ENCODE measurements around the gene CEP19.
"Not testable (repeated sequence)": the region's sequence is repeated elsewhere in the genome, so short reads cannot be mapped to it uniquely, and the experiment has no call there.

Gene CEP19, protein sequence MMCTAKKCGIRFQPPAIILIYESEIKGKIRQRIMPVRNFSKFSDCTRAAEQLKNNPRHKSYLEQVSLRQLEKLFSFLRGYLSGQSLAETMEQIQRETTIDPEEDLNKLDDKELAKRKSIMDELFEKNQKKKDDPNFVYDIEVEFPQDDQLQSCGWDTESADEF

DNA sequence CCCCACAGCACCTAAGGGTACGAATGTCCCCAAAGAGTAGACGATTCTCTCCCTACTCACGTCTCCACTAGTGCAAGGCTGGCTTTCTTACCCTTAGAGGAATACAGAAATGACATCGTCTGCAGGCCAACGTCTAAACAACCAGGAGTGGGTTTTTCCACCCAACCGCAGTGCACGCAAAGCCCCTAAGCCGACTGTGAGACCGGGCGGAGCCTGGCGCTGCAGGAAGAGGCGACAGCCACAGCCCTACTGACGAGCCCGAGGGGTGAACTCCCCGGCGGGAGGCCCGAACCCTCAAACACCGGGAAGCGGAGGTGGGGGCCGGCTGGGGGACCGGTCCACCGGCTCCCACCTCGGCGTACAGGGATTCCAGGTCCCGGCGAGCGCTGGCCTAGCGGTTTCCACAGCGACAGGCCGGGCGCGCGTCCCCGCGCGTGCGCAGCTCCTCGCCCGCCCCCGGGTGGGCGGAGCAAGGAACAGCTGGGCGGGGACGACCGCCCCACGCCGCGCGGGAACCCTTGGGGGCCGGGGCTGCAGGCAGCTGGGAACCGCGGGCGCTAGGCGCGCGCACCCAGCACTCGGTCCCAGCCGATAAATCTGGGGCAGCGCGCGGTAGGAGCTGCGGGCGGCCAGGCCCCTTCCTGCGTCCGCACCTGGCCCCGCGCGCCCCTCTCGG lies at the start of gene CEP19, which contains the start of gene PIGX:
TSS of gene CEP19 (minus strand) at position 413 of the 676 bp plus-strand sequence. CDS start 3,593 bp downstream, outside the sequence.
TSS of gene PIGX (plus strand) at position 540 of the 676 bp plus-strand sequence.
- peak; percentile 56 for DNase-seq

DNA sequence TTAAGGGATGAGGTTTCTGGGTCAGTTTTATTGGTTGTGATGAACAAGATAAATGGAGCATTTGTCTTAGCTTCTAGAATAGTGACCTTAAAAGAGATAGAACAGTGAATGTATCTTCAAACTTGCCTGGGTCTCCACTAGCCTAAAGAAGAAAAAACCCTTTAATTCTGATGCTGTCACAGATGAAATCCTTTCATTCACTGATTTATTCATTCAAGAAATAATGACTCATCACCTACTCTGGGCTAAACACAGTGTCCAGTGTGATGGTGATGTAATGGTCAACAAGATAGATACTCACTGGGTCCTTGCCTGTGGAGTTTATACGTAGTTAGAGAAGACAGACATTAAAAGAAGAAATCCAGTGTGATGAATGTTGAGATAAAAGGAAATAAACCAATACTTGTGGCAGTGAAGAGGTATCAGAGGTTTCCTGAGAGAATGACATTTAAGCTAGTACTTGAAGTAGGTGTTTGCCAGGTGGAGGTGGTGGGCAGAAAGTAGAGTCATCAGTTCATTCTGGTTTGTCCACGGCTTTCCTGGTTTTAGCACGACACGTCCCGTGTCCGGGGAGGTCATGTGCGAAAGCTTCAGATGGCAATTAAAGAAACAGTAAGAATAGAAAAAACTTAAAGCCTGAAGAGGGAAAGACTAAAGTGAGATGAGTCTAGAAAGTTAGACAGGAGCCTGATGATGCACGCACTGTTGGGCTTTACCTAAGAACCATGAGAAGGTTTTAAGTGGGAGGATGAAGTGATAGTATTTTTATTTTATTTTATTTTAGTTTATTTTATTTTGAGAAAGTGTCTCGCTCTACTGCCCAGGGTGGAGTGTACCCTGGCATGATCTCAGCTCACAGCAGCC lies 46.1 kb upstream of the CEP19 start:
- DNase-seq = no peak

DNA sequence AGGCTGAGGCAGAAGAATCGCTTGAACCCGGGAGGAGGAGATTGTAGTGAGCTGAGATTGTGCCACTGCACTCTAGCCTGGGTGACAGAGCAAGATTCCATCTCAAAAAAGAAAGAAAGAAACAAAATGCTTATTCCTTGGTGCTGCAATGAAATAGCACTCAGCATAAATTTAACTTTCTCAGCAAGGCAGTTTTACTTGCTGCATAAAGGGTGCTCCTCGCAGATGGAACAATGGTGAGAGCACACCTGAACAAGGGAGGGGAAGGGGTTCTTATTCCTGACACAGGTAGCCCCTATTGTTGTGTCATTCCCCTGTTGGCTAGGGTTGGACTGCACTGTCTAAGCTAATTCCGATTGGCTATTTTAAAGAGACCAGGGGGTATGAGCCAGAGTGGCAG lies 44.7 kb upstream of the CEP19 start:
- DNase-seq = no peak

DNA sequence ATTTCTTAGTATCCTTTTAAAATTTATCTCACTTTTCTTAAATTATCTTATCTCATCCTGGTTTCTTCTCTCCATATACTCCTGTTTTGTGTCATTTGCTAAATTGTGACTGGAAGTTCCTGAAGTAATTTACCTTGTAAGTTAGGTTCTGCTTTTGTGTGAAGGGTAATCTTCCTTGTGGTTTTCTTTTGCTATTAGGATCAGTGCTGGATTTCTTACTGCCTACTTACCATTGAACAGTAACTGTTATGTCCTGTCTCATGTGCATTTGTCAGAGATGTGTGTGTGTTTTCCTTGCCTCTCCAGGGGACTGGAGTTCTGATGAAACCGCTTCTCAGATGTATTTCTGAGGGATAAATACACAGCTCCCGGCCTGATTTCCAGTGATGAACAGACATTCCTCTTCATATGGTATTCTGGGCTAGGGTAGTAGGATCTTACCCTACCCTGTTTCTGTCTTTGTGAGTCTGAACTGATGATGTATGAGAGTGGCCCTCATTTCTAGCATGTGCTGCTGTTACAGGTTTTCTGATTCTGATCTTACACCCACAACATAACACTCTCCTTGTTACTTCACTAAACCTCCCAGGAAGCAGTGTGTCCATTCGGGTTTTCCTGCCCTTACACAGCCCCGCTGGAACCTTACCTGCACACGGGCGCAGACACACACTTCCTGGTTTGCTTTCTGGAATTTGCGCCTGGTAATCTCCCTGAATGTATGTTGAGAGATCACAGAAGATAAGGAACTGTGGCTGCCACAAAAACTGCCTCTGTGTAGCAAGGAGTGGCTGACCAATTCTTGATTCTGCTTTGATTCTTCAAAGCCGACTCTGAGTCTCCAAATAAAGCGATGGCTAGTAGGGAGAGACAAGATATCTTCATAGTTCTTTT lies 42.3 kb upstream of the CEP19 start:
- DNase-seq = no peak

DNA sequence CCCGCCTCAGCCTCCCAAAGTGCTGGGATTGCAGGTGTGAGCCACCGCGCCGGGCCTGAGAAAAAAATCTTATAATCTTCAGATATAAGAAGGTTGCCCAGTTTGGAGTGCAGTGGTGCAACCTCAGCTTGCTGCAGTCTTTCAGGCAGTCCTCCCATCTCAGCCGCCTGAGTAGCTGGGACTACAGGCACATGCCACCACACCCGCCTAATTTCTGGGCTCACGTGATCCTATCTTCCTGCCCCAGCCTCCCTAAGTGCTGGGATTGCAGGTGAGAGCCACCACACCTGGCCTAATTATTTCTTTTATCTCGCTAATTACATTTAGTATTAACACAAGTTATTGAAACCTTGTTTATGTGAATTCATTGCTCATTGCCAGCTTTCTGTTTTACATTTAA lies 41.2 kb upstream of the CEP19 start:
- DNase-seq = no peak

DNA sequence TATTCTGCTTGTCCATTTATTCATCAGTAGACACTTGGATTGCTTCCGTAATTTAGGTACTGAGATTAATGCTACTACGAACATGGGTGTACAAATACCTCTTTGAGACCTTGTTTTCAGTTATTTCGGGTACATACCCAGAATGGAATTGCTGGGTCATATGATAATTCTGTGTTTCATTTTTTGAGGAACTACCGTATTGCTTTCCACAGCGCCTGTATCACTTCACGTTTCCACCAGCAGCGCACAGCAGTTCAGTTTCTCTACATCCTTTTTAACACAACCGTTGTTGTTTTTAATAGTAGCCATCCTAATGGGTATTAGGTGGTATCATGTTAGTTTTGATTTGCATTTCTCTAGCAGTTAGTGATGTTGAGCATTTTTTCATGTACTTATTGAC lies 37.1 kb upstream of the CEP19 start:
- DNase-seq = no peak

DNA sequence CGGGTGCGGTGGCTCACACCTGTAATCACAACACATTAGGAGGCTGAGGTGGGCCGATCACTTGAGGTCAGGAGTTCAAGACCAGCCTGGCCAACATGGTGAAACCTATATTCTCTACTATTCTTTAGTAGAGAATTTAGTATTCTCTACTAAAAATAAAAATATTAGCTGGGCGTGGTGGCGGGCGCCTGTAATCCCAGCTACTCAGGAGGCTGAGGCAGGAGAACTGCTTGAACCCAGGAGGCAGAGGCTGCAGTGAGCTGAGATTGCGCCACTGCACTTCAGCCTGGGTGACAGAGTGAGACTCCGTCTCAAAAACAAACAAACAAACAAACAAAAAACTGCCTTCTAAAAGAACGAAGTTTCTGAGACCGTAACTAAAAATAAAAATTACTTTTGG lies 31.5 kb upstream of the CEP19 start:
- not testable (repeated sequence) for DNase-seq

DNA sequence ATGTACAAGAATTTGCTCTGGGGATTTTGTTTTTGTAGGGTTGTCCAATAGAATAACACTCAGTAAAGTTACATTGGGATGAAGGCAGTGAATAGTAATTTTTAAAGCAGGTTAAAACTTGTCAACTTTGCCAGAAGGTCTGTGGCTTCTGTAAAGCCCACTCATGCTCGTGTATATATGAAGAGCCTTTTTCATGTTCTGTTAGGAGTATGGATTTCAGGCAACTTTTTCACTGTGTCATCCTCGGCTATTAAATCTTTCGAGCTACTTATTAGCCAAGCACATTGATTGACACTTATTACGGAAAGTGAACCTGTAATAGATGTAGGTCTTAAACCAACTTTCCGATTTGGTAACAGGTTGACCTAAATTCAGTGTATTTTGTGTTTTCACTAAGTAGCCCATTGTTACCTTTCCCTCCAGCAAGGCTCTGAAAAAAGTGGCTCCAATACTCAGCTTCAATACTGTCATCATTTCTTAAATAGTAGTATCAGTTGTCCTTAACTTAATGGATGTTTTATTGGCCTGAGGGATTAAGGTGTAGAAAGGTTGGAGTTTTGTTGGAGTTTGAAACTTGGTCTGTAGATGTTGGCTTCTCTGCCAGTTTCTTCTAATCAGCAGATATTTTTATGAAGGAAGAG lies 29.3 kb upstream of the CEP19 start:
- DNase-seq = peak; percentile 10

DNA sequence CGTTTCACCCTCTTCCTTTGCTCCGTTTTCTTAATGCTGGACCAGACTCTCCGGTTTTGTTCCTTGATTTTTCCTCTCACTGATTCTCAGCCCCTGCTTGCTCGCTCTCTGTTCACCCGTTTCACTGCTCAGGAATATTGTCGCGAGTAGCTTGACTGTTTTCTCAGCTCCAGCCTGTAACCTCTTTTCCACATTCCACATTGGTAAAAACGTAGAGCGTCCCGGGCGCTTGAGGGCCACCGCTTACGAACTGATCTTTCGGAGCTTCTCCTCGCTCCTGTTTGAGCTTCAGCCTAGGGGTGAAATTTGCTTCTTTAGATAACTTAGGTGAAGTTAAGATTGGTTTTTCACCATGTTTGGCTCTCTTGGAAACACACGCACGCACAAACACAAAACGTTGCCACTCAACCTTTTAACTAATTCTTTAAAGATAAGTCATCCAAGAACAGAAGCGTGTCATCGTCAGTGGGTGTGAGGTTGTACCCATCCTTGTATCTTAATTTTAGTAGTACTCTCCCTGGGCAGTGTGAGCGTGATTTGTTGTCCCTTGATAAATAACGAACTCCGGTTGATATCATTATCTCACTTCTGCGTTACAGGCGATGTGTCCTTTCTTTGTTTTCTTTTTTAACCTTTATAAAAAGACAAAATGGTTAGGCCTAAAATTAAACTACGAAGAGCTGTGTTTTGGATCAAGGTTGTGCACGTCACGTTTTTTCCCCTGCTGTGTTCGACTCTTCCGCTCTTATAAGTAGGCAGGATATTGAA lies 28.6 kb upstream of the CEP19 start:
- peak; percentile 39 for DNase-seq

DNA sequence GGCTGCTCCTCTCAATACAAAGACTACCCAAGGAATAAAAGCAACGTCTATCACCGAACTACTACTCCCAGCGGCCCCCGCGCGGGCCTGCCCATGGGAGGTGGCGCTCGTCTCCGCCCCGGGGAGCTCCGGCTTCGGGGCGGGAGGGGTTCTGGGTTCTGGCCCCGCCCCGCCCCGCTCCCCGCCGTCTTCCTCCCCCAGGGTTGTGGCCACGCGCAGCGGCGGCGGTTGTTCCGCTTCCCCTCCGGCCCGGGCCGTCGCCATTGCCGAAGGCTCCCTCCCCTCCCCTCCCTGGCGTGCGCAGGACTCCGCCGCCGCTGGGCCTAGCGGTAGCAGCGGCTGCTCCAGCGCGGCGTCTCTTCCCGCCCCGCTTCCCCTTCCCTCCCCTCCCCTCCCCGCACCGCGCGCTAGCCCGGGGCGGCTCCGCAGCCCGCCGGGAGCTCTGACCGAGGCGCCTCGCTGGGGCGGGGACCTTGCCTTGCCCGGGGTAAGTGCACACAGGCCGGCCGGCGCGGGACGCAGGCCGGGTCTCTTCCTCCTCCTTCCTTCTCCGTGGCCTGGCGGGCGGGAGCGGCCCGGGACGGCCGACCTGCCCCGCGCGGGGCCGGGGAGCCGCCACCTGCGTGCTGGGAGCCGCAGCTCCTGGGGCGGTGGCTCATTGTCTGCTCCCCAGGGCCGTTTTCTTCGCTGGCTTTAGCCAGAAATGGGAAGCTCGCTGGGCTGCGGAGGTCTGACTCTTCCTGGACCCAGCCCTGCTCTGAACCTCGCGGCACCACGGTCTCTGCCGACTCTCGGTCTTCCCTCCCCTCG lies 27.8 kb upstream of the CEP19 start, which contains the start of gene PAK2:
TSS of gene PAK2 (plus strand) at position 187 of the 810 bp plus-strand sequence. CDS start 42,790 bp downstream, outside the sequence.
- DNase-seq = peak; percentile 86

DNA sequence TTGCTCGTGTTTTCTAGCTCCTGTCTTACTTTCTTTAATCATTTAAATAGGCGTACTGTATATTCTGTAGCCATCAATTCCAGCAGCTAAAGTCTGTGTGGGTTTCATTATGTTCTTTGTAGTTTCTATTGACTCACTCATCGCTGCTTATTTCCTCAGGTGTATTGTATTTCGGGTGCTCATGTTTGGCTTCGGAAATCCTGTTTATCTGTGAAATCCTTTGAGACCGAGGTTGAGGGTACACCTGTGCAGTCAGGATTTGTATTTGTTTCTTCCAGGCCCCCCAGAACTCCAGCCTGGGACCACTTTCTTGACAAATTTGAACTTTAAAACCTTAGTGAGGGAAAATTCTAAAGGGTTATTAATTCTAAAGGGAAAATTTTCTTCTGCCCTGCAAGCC lies 25.6 kb upstream of the CEP19 start:
- DNase-seq = no peak

DNA sequence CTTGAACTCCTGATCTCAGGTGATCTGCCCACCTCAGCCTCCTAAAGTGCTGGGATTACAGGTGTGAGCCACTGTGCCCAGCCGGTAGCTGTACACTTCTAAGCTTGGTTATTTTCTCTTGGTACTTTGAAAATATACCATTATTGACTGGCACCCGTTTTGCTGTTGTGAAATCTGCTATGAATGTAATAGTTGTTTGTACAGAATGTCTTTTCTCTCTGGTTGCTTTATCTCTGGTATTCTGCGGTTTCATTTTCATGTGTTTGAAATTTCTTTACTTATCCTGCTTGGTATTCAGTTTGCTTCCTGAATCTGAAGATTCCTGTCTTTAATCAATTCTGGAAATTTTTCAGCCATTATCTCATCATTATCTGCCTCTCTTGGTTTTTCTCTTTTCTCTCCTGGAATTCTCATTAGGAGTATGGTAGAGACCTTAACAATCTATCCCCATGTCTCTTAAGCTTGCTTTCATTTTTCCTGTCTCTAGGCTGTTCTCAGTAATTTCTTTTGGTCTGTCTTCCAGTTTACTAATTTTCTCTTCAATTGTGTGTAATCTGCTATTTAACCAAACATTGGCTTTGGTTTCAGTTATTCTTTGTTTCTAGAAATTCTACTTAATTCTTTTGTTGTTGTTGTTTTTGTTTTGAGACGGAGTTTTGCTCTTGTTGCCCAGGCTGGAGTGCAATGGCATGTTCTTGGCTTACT lies 24.8 kb upstream of the CEP19 start:
- no peak for DNase-seq

DNA sequence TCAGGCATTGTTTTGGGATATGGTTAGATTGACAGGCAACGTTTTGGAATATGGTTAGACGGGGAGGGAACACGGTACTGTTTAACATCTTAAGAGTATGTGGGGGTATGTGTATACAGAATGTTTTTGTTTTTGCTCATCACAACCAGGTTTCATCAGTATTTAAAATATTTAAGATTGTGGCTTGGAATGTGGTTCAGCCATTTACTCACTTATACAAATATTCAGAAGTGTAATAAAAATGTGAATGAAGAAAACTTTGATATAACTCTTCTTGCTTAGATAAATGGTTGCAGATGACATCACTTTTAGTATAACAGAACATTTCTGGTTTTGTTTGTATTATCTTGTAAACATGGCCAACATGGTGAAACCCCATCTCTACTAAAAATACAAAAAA lies 23.7 kb upstream of the CEP19 start:
- DNase-seq = no peak

DNA sequence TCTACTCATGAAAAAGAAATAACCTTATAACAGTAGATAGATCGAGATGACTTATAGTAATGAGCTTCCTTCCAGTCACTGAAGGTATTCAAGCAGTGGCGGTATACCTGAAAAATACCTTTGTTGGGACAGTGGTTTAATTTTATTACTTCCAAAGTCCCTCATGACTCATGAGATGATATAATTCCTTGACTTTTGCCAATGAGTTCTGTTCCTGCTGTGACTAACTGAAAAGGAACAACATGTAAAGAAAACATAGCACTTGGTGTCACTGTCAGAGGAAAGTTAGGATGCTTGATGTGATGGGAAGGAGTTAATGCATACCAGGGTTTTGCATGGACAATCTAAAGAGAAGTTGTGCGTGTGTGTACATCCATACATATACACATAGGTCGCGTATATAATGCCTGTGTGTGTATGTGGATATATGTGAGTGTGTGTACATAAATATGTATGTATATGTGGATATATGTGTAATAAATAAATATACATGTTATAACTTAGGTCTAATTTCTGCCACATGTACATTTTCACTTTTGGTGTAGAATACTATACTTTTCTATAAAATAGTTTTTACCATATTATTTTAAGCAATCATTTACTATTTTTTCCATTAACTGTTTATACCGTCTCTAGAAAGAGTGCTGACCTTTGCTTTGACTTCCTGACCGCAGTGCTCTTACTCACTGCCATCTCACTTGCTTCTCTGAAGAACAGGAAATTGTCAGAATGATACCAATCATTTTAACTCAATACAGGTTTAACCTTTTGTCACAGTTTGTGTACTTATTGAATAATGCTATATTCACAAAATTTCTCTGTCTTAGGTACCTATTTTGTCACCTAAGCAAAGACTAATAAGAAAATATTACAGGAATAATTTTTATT lies 15.0 kb upstream of the CEP19 start:
- DNase-seq = no peak

DNA sequence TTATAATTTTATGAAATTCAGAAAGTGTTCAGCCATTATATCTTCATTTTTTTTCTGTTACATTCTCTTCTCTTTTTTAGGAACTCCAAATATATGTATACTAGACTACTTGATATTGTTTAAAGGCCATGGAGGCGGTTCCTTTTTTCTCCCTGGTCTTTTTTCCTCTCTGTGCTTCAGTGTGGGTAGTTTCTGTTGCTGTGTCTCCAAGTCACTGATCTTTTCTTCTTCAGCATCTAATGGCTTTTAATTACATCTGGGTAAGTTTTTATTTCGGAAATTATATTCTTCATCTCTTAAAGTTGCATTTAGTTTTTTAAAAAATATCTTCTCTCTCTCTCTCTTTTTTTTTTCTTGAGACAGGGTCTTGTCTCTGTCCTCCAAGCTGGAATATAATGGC lies 9.0 kb upstream of the CEP19 start:
- DNase-seq = no peak

DNA sequence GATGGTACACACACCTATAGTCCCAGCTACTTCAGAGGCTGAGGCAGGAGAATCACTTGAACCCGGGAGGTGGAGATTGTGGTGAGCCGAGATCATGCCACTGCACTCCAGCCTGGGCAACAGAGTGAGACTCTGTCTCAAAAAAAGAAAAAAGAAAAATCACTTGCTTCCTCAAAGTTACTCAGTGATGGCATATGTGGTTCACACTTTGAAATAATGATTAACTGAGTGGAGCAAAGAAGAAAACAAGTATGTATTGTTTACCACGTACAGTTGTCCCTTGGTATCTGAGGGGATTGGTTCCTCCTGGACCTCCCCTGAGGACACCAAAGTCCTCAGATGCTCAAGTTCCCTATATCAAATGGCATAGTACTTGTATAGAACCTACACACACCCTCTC lies 5.1 kb upstream of the CEP19 start:
- DNase-seq = not testable (repeated sequence)

DNA sequence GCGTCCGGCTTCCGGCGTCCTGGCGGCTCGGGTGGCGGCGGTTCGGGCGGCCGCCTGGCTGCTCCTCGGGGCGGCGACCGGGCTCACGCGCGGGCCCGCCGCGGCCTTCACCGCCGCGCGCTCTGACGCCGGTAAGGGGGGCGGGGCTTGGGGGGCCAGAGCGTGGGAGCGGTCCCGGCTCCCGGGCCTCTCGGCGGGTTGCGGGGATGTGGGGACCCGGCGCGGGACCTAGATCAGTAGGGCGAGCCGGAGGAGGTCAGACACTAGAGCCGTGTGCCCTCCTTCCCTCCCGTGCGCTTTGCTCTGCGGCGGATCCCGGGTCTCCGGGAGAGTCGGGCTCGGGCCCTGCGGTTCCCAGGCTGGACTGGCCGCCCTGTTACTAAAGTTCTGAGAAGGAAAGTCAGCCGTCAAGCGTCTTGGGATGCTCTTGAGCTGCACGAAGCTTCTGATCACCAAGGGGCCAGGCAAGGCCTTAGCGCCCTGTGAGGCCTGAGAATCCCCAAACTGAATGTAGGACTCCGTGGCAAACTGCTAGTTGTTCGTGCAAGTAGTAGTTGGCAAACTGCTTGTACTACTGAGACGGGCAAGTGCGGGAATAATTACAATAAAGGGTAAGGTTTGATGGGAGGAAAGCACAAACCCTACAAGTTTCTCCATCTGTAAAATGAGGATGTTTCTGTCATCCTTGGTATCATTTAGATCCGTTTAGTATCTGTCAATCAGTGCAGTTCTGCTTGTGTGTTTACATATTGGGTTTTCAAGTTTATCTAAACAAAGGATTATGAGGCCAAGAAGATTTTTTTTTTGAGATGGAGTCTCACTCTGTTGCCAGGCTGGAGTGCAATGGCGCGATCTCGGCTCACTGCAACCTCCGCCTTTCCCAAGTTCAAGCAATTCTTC lies 714 bp upstream of the CEP19 start:
- peak; percentile 36 for DNase-seq

DNA sequence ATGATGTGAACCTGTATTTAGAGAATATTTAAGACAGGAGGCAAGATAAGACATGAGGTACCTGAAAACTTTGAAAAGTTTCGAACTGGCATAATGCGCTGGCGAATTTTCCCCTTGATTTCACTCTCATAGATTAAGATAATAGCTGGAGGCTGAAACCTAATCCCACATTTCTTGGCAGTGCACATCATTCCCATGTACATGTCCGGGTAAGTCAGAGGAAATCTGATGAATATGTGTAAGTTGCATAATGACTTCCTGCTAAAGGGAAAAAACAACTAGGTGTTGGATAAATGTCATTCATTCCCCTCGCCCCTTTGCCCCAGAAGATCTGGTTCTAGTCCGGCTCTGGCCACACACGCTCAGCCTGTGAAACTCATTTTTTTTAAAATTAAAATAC lies 3.6 kb downstream of the CEP19 start:
- no peak for DNase-seq
